Tibial nerve (tissue), 3 donors: ENCODE measurements around the gene ERFL.

Source experiments
- CTCF ChIP-seq, 5 experiments: fragments of 200-600 bp in 3 of 5; fragments of 450-650 bp in 2 of 5; sonication (generic) in 3 of 5; IDR thresholded peaks; one replicate each; pipeline ENCODE4 v1.5.1; 2016 to 2019; ENCODE audit warnings: antibody characterized with exemption in 5 of 5, mild to moderate bottlenecking in 3 of 5, moderate library complexity in 2 of 5
- POLR2A ChIP-seq, 2 donors: fragments of 450-650 bp; IDR thresholded peaks; one replicate each; pipeline ENCODE4 v1.6.1; 2017; ENCODE audit warnings: antibody characterized with exemption in 2 of 2, mild to moderate bottlenecking in 2 of 2, moderate library complexity in 2 of 2

DNA sequence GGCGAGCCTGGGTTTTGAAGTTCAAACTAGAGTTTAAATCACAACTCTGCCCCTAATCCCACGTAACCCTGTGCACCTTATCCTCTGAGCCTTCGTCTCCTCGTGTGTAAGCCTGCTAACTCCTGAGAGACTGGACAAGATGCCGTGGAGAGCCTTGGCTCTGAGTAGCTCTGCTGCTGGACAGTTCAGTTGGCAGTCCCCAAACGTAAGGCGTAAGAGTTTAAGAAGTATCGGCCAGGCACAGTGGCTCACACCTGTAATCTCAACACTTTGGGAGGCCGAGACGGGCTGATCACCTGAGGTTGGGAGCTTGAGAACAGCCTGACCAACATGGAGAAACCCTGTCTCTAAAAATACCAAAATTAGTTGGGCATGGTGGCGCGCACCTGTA lies 55.9 kb downstream of the ERFL start:
- TF ChIP-seq CTCF (IDR thresholded peaks at IDR 0.05) (no peak), POLR2A (IDR thresholded peaks at IDR 0.05) (no peak)
